GM18519 (cell line): ENCODE results near the gene WNT7A.

Experiments used
- ATAC-seq: cut with Tn5 transposase; IDR thresholded peaks from one replicate; pipeline ENCODE4 v1.9.1; 2021; ENCODE audit warnings: mild to moderate bottlenecking, moderate library complexity; ENCODE audit not compliant: unreplicated experiment, low FRiP score

Gene WNT7A

GRCh38 chr3:13801361-13802204, 78.3 kb downstream of the WNT7A start:
- no peak for ATAC-seq

GRCh38 chr3:13800064-13800463, 79.8 kb downstream of the WNT7A start:
- no peak for ATAC-seq

- no peak for ATAC-seq
These were observed 81.5 kb downstream of the WNT7A start for GRCh38 chr3:13798401-13798800.

GRCh38 chr3:13796701-13797460, 83.0 kb downstream of the WNT7A start:
- no peak for ATAC-seq

- no peak for ATAC-seq
These were observed 84.1 kb downstream of the WNT7A start for GRCh38 chr3:13795816-13796215.

GRCh38 chr3:13794322-13794721, 85.5 kb downstream of the WNT7A start:
- ATAC-seq: no peak

- ATAC-seq: no peak
These were observed 86.4 kb downstream of the WNT7A start for GRCh38 chr3:13793451-13793850.

- ATAC-seq: no peak
These were observed 87.1 kb downstream of the WNT7A start for GRCh38 chr3:13792512-13793371.

GRCh38 chr3:13792051-13792490, 87.8 kb downstream of the WNT7A start:
- no peak for ATAC-seq

GRCh38 chr3:13791198-13792050, 88.4 kb downstream of the WNT7A start:
- no peak for ATAC-seq

GRCh38 chr3:13790376-13791197, 89.3 kb downstream of the WNT7A start:
- no peak for ATAC-seq

- ATAC-seq: no peak
These were observed 91.1 kb downstream of the WNT7A start for GRCh38 chr3:13788522-13789424.

- ATAC-seq: no peak
These were observed 92.2 kb downstream of the WNT7A start for GRCh38 chr3:13787533-13788132.

- no peak for ATAC-seq
These were observed 93.1 kb downstream of the WNT7A start for GRCh38 chr3:13786811-13787210.

GRCh38 chr3:13785853-13786436, 93.9 kb downstream of the WNT7A start:
- ATAC-seq: no peak

GRCh38 chr3:13785351-13785750, 94.5 kb downstream of the WNT7A start:
- no peak for ATAC-seq

GRCh38 chr3:13783476-13783875, 96.4 kb downstream of the WNT7A start:
- no peak for ATAC-seq
